ENCODE data around the gene PRIMA1.

DNA sequence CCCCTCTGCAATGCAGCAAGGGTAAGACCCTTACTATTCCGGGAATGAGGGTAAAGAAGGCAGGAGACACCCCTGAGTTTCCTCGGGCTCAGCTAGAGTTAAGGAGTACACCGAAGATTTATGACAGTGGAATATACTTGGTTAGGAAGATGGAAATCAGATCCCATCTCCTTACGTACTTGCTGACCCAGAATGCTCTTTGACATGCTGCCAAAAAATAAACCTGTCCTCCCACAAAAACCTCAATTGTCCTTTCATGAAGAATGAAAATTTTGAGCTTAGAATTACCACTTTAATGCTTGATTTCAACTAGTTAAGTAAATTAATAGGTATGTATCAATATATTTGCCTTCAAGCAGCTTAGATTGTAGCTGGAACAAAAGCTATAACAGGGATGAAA lies 99.5 kb downstream of the PRIMA1 start:
- TF ChIP-seq, protein P1, sequence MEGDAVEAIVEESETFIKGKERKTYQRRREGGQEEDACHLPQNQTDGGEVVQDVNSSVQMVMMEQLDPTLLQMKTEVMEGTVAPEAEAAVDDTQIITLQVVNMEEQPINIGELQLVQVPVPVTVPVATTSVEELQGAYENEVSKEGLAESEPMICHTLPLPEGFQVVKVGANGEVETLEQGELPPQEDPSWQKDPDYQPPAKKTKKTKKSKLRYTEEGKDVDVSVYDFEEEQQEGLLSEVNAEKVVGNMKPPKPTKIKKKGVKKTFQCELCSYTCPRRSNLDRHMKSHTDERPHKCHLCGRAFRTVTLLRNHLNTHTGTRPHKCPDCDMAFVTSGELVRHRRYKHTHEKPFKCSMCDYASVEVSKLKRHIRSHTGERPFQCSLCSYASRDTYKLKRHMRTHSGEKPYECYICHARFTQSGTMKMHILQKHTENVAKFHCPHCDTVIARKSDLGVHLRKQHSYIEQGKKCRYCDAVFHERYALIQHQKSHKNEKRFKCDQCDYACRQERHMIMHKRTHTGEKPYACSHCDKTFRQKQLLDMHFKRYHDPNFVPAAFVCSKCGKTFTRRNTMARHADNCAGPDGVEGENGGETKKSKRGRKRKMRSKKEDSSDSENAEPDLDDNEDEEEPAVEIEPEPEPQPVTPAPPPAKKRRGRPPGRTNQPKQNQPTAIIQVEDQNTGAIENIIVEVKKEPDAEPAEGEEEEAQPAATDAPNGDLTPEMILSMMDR (conservative IDR thresholded peaks at IDR 0.05; ENCODE audit: low read depth in 2 of 2) = no peak
- TF ChIP-seq POLR2AphosphoS5 (IDR thresholded peaks at IDR 0.05; ENCODE audit: low read depth) = no peak
- TF ChIP-seq, protein P2, sequence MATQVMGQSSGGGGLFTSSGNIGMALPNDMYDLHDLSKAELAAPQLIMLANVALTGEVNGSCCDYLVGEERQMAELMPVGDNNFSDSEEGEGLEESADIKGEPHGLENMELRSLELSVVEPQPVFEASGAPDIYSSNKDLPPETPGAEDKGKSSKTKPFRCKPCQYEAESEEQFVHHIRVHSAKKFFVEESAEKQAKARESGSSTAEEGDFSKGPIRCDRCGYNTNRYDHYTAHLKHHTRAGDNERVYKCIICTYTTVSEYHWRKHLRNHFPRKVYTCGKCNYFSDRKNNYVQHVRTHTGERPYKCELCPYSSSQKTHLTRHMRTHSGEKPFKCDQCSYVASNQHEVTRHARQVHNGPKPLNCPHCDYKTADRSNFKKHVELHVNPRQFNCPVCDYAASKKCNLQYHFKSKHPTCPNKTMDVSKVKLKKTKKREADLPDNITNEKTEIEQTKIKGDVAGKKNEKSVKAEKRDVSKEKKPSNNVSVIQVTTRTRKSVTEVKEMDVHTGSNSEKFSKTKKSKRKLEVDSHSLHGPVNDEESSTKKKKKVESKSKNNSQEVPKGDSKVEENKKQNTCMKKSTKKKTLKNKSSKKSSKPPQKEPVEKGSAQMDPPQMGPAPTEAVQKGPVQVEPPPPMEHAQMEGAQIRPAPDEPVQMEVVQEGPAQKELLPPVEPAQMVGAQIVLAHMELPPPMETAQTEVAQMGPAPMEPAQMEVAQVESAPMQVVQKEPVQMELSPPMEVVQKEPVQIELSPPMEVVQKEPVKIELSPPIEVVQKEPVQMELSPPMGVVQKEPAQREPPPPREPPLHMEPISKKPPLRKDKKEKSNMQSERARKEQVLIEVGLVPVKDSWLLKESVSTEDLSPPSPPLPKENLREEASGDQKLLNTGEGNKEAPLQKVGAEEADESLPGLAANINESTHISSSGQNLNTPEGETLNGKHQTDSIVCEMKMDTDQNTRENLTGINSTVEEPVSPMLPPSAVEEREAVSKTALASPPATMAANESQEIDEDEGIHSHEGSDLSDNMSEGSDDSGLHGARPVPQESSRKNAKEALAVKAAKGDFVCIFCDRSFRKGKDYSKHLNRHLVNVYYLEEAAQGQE (IDR thresholded peaks at IDR 0.05; ENCODE audit: unreplicated experiment) = no peak
- no peak for TF ChIP-seq EZH2 (IDR thresholded peaks at IDR 0.05; ENCODE audit: low read depth, unreplicated experiment)

All from GM23338 (cell line).